Measurements from ENCODE around the gene ARL9.

ARL9 gene

GRCh38 chr4:56540826-56541225, 35.2 kb downstream of the ARL9 start:
- H3K4me1 ChIP-seq (ENCODE audit: insufficient read depth, low read length) = no peaks in the 10 kb centered on the region
- no peak for ATAC-seq (ENCODE audit: insufficient read depth, low read depth)
- no peak overlapping the region for H3K27ac ChIP-seq (ENCODE audit: low read length)
- no peaks in the 10 kb centered on the region for H3K9me3 ChIP-seq (ENCODE audit: insufficient read depth, low read length, severe bottlenecking)
- no peak for DNase-seq
- no peak overlapping the region for H3K4me2 ChIP-seq (ENCODE audit: insufficient read depth, low read length)
- TF ChIP-seq, protein P1, sequence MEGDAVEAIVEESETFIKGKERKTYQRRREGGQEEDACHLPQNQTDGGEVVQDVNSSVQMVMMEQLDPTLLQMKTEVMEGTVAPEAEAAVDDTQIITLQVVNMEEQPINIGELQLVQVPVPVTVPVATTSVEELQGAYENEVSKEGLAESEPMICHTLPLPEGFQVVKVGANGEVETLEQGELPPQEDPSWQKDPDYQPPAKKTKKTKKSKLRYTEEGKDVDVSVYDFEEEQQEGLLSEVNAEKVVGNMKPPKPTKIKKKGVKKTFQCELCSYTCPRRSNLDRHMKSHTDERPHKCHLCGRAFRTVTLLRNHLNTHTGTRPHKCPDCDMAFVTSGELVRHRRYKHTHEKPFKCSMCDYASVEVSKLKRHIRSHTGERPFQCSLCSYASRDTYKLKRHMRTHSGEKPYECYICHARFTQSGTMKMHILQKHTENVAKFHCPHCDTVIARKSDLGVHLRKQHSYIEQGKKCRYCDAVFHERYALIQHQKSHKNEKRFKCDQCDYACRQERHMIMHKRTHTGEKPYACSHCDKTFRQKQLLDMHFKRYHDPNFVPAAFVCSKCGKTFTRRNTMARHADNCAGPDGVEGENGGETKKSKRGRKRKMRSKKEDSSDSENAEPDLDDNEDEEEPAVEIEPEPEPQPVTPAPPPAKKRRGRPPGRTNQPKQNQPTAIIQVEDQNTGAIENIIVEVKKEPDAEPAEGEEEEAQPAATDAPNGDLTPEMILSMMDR (IDR thresholded peaks at IDR 0.05; ENCODE audit: borderline replicate concordance, extremely low read depth, low read length, poor library complexity, severe bottlenecking) = no peak
- no peak for TF ChIP-seq EZH2 (IDR thresholded peaks at IDR 0.05; ENCODE audit: borderline replicate concordance, low read depth, low read length, severe bottlenecking)
- H3K79me2 ChIP-seq (ENCODE audit: insufficient read depth, low read length) = no peaks in the 10 kb centered on the region
- H3K4me3 ChIP-seq (ENCODE audit: low read depth in 1 of 2, low read length in 2 of 2) = no peak overlapping the region
- H3K9ac ChIP-seq (ENCODE audit: low read depth, low read length) = no peak overlapping the region
- no peaks in the 10 kb centered on the region for H4K20me1 ChIP-seq (ENCODE audit: insufficient read depth, low read length)
- H2AFZ ChIP-seq (ENCODE audit: low read depth, low read length) = no peak overlapping the region
- H3K36me3 ChIP-seq (ENCODE audit: insufficient read depth, low read length) = no peaks in the 10 kb centered on the region
- no peaks in the 10 kb centered on the region for H3K27me3 ChIP-seq (ENCODE audit: insufficient read depth, low read length, poor library complexity)

- Histone ChIP-seq H2AFZ (ENCODE audit: low read depth, low read length) (no peak overlapping the region), H4K20me1 (ENCODE audit: insufficient read depth, low read length) (no peaks in the 10 kb centered on the region), H3K79me2 (ENCODE audit: insufficient read depth, low read length) (no peaks in the 10 kb centered on the region), H3K27ac (ENCODE audit: low read length) (no peak overlapping the region), H3K9ac (ENCODE audit: low read depth, low read length) (no peak overlapping the region), H3K9me3 (ENCODE audit: insufficient read depth, low read length, severe bottlenecking) (no peaks in the 10 kb centered on the region), H3K4me2 (ENCODE audit: insufficient read depth, low read length) (no peak overlapping the region), H3K4me3 (ENCODE audit: low read depth in 1 of 2, low read length in 2 of 2) (no peak overlapping the region), H3K36me3 (ENCODE audit: insufficient read depth, low read length) (no peaks in the 10 kb centered on the region), H3K4me1 (ENCODE audit: insufficient read depth, low read length) (no peaks in the 10 kb centered on the region), H3K27me3 (ENCODE audit: insufficient read depth, low read length, poor library complexity) (no peaks in the 10 kb centered on the region)
- TF ChIP-seq, protein P1 (IDR thresholded peaks at IDR 0.05; ENCODE audit: borderline replicate concordance, extremely low read depth, low read length, poor library complexity, severe bottlenecking) = peak; percentile 55
- TF ChIP-seq EZH2 (IDR thresholded peaks at IDR 0.05; ENCODE audit: borderline replicate concordance, low read depth, low read length, severe bottlenecking) = no peak
- DNase-seq (peak; percentile 8), ATAC-seq (ENCODE audit: insufficient read depth, low read depth) (no peak)
These were observed 39.1 kb downstream of the ARL9 start for GRCh38 chr4:56544573-56545131.

- H4K20me1 ChIP-seq (ENCODE audit: insufficient read depth, low read length) = no peaks in the 10 kb centered on the region
- no peak for ATAC-seq (ENCODE audit: insufficient read depth, low read depth)
- no peak overlapping the region for H3K27ac ChIP-seq (ENCODE audit: low read length)
- H2AFZ ChIP-seq (ENCODE audit: low read depth, low read length) = no peak overlapping the region
- no peak for TF ChIP-seq EZH2 (IDR thresholded peaks at IDR 0.05; ENCODE audit: borderline replicate concordance, low read depth, low read length, severe bottlenecking)
- TF ChIP-seq, protein P1 (IDR thresholded peaks at IDR 0.05; ENCODE audit: borderline replicate concordance, extremely low read depth, low read length, poor library complexity, severe bottlenecking) = no peak
- H3K27me3 ChIP-seq (ENCODE audit: insufficient read depth, low read length, poor library complexity) = no peaks in the 10 kb centered on the region
- no peaks in the 10 kb centered on the region for H3K4me1 ChIP-seq (ENCODE audit: insufficient read depth, low read length)
- no peak overlapping the region for H3K9ac ChIP-seq (ENCODE audit: low read depth, low read length)
- H3K36me3 ChIP-seq (ENCODE audit: insufficient read depth, low read length) = no peaks in the 10 kb centered on the region
- DNase-seq = no peak
- no peaks in the 10 kb centered on the region for H3K79me2 ChIP-seq (ENCODE audit: insufficient read depth, low read length)
- no peak overlapping the region for H3K4me2 ChIP-seq (ENCODE audit: insufficient read depth, low read length)
- no peak overlapping the region for H3K4me3 ChIP-seq (ENCODE audit: low read depth in 1 of 2, low read length in 2 of 2)
- no peaks in the 10 kb centered on the region for H3K9me3 ChIP-seq (ENCODE audit: insufficient read depth, low read length, severe bottlenecking)
These were observed 45.1 kb downstream of the ARL9 start for GRCh38 chr4:56550642-56551041.

- Histone ChIP-seq H3K79me2 (ENCODE audit: insufficient read depth, low read length) (no peaks in the 10 kb centered on the region), H3K4me1 (ENCODE audit: insufficient read depth, low read length) (no peaks in the 10 kb centered on the region), H3K36me3 (ENCODE audit: insufficient read depth, low read length) (no peaks in the 10 kb centered on the region), H3K4me3 (ENCODE audit: low read depth in 1 of 2, low read length in 2 of 2) (no peak overlapping the region), H3K4me2 (ENCODE audit: insufficient read depth, low read length) (no peak overlapping the region), H3K27ac (ENCODE audit: low read length) (no peak overlapping the region), H3K9ac (ENCODE audit: low read depth, low read length) (no peak overlapping the region), H4K20me1 (ENCODE audit: insufficient read depth, low read length) (no peaks in the 10 kb centered on the region), H3K9me3 (ENCODE audit: insufficient read depth, low read length, severe bottlenecking) (no peaks in the 10 kb centered on the region), H3K27me3 (ENCODE audit: insufficient read depth, low read length, poor library complexity) (no peaks in the 10 kb centered on the region), H2AFZ (ENCODE audit: low read depth, low read length) (no peak overlapping the region)
- TF ChIP-seq, protein P1 (IDR thresholded peaks at IDR 0.05; ENCODE audit: borderline replicate concordance, extremely low read depth, low read length, poor library complexity, severe bottlenecking) = no peak
- TF ChIP-seq EZH2 (IDR thresholded peaks at IDR 0.05; ENCODE audit: borderline replicate concordance, low read depth, low read length, severe bottlenecking) = no peak
- DNase-seq (no peak), ATAC-seq (ENCODE audit: insufficient read depth, low read depth) (no peak)
These were observed 45.9 kb downstream of the ARL9 start for GRCh38 chr4:56551516-56551915.

All from DND-41 (cell line).